Subcutaneous adipose tissue (tissue), 4 donors: Measurements from ENCODE around the gene MCAM. TPM values are rescaled to one million over a fixed set of nuclear protein-coding genes. Genes with fewer than 3 reads are reported as not detected.

Experiments used
- CTCF ChIP-seq: fragments of 450-650 bp; IDR thresholded peaks from one replicate; pipeline ENCODE4 v1.5.1; 2016; ENCODE audit warnings: low read depth, mild to moderate bottlenecking, control low read depth, antibody characterized with exemption, moderate library complexity
- total RNA-seq, 4 donors: library from RNA; depleted of rRNA; stranded (reverse); fragments of >200 nt; gene quantifications; one replicate each; pipeline ENCODE4 v1.1.0, GENCODE V29; 2016

The MCAM gene
- total RNA-seq = 1,000 to 10,000 TPM in 2 of 4 donors, 100 to 1,000 TPM in 2; 655 to 1,853 (median 1,046) TPM

- TF ChIP-seq CTCF = no peak
Measured at GRCh38 chr11:119316729-119317591, at the start of gene MCAM. Gene MCAM (minus strand): TSS chr11:119317130. CDS start chr11:119317101, 29 bp downstream.

GRCh38 chr11:119365071-119365591 is 48.2 kb upstream of the MCAM start:
- no peak for TF ChIP-seq CTCF

- TF ChIP-seq CTCF = no peak
Measured at GRCh38 chr11:119363851-119364590, 47.1 kb upstream of the MCAM start.

- no peak for TF ChIP-seq CTCF
Measured at GRCh38 chr11:119363081-119363850, 46.3 kb upstream of the MCAM start.

GRCh38 chr11:119362741-119363080 is 45.8 kb upstream of the MCAM start:
- no peak for TF ChIP-seq CTCF

GRCh38 chr11:119361941-119362725 is 45.2 kb upstream of the MCAM start:
- no peak for TF ChIP-seq CTCF
